ENCODE measurements around the gene CCDC107. TPM values are rescaled to one million over a fixed set of nuclear protein-coding genes. Genes with fewer than 3 reads are reported as not detected.

The CCDC107 gene
- total RNA-seq, 1 experiment from 2014 or later, result 34.9 TPM

GRCh38 chr9:35664531-35665470, 6.7 kb downstream of the CCDC107 start, which contains the start of gene ARHGEF39:
Gene ARHGEF39 (minus strand): TSS chr9:35665195. CDS start chr9:35665169, 26 bp downstream.
- Histone ChIP-seq H3K9me2 (replicated peaks; ENCODE audit: low read length) (no peaks in the 10 kb centered on the region), H3K27me3 (ENCODE audit: low read length) (no peaks in the 10 kb centered on the region), H3F3A (ENCODE audit: low read length, unreplicated experiment) (no peaks in the 10 kb centered on the region), H3K4me1 (ENCODE audit: insufficient read depth, low read length) (peaks cover 44% of the 10 kb centered on the region), H4K20me1 (ENCODE audit: low read length) (no peaks in the 10 kb centered on the region), H3K4me3 (ENCODE audit: low read length) (peak within 1 kb of the TSS; percentile 67), H3K79me2 (ENCODE audit: low read length) (peaks cover 28% of the 10 kb centered on the region), H3K27ac (ENCODE audit: low read length) (peak within 1 kb of the TSS; percentile 57), H3K36me3 (ENCODE audit: low read depth, low read length) (peaks cover 20% of the 10 kb centered on the region), H2AFZ (ENCODE audit: low read length) (peak within 1 kb of the TSS; percentile 91), H3K9me3 (ENCODE audit: low read length) (no peaks in the 10 kb centered on the region), H3K9ac (ENCODE audit: low read length) (peak within 1 kb of the TSS; percentile 73), H3K4me2 (ENCODE audit: low read length) (peak within 1 kb of the TSS; percentile 97)
- ChIA-PET POLR2A (ENCODE audit: unreplicated experiment) (interaction anchor here (0.6 kb wide), 1 partner anchor 66 kb away, joined by 5 read pairs; no protein-coding TSS in a partner anchor), CTCF (interaction anchor here (0.5 to 1.7 kb wide), 3 partner anchors 17 to 63 kb away, joined by 5 to 9 read pairs (median 6); no protein-coding TSS in a partner anchor)
- ATAC-seq (peak; percentile 78), DNase-seq (peak; percentile 81)
- intact Hi-C loops (cut with micrococcal nuclease), result no loop called here
- TF ChIP-seq CTCF (conservative IDR thresholded peaks at IDR 0.05; ENCODE audit: low read depth, low read length), result peak; percentile 51; the same call in 1 of the 2 replicates
- TF ChIP-seq EZH2phosphoT487 (IDR thresholded peaks at IDR 0.05; ENCODE audit: borderline replicate concordance, low read length), result no peak
- TF ChIP-seq EZH2 (IDR thresholded peaks at IDR 0.05; ENCODE audit: low read length, unreplicated experiment), result no peak
- BruUV-seq (replicated peaks), result TSS peak; percentile 60

GRCh38 chr9:35665471-35665818, 7.4 kb downstream of the CCDC107 start:
- CTCF ChIA-PET, result interaction anchor here (1.7 kb wide), 1 partner anchor 63 kb away, joined by 6 read pairs; no protein-coding TSS in a partner anchor
- Histone ChIP-seq H3K9me3 (ENCODE audit: low read length) (no peaks in the 10 kb centered on the region), H3K4me3 (ENCODE audit: low read length) (peak overlapping the region; percentile 67), H3K27ac (ENCODE audit: low read length) (peak overlapping the region; percentile 57; the same call in 1 of the 2 replicates), H3K4me2 (ENCODE audit: low read length) (peak overlapping the region; percentile 97), H3K27me3 (ENCODE audit: low read length) (no peaks in the 10 kb centered on the region), H3F3A (ENCODE audit: low read length, unreplicated experiment) (no peaks in the 10 kb centered on the region), H2AFZ (ENCODE audit: low read length) (peak overlapping the region; percentile 91), H3K36me3 (ENCODE audit: low read depth, low read length) (peaks cover 15% of the 10 kb centered on the region), H3K9ac (ENCODE audit: low read length) (peak overlapping the region; percentile 73), H3K4me1 (ENCODE audit: insufficient read depth, low read length) (peaks cover 37% of the 10 kb centered on the region), H3K9me2 (replicated peaks; ENCODE audit: low read length) (no peaks in the 10 kb centered on the region), H3K79me2 (ENCODE audit: low read length) (peaks cover 22% of the 10 kb centered on the region), H4K20me1 (ENCODE audit: low read length) (no peaks in the 10 kb centered on the region)
- POLR2A ChIA-PET (ENCODE audit: unreplicated experiment), result no interaction called here
- intact Hi-C loops (cut with micrococcal nuclease), result no loop called here
- TF ChIP-seq EZH2phosphoT487 (IDR thresholded peaks at IDR 0.05; ENCODE audit: borderline replicate concordance, low read length) (no peak), CTCF (conservative IDR thresholded peaks at IDR 0.05; ENCODE audit: low read depth, low read length) (no peak), EZH2 (IDR thresholded peaks at IDR 0.05; ENCODE audit: low read length, unreplicated experiment) (no peak)
- no TSS peak for BruUV-seq (replicated peaks)
- ATAC-seq (no peak), DNase-seq (no peak)

Data from PC-3 (cell line).